GM12878 (cell line): ENCODE data around the gene DIP2B. TPM values are rescaled to one million over a fixed set of nuclear protein-coding genes. Genes with fewer than 3 reads are reported as not detected.

Source experiments
- ATF7 ChIP-seq: fragments of 450-650 bp; IDR thresholded peaks from 2 replicates; pipeline ENCODE4 v1.6.1; 2016; ENCODE audit warnings: low read depth, mild to moderate bottlenecking
- BMI1 ChIP-seq: fragments of 450-650 bp; IDR thresholded peaks from 2 replicates; pipeline ENCODE4 v1.6.1; 2016; ENCODE audit warnings: mild to moderate bottlenecking, moderate library complexity, borderline replicate concordance
- CEBPB ChIP-seq, 2 experiments: fragments of 150-350 bp in 1 of 2; IDR thresholded peaks; 2 replicates each; pipeline ENCODE4 v1.6.1; 2012 to 2014; ENCODE audit warnings: low read depth in 2 of 2, low read length in 2 of 2, borderline replicate concordance in 1 of 2, inconsistent platforms in 1 of 2
- EZH2 ChIP-seq: IDR thresholded peaks from 2 replicates; pipeline ENCODE4 v1.6.1; 2012; ENCODE audit warnings: low read depth, mild to moderate bottlenecking, control low read depth, inconsistent platforms, low read length, borderline replicate concordance; ENCODE audit not compliant: control insufficient read depth
- FOXM1 ChIP-seq: IDR thresholded peaks from 2 replicates; pipeline ENCODE4 v1.6.1; 2012; ENCODE audit warnings: low read depth, mild to moderate bottlenecking, inconsistent platforms, low read length, moderate library complexity
- IKZF1 ChIP-seq: fragments of 450-650 bp; conservative IDR thresholded peaks from 2 replicates; pipeline ENCODE4 v1.6.1; 2017; ENCODE audit warnings: antibody characterized with exemption, mild to moderate bottlenecking
- KLF5 ChIP-seq: fragments of 450-650 bp; IDR thresholded peaks from 2 replicates; pipeline ENCODE4 v1.6.1; 2014; ENCODE audit warnings: mild to moderate bottlenecking; ENCODE audit not compliant: partially characterized antibody
- NFIC ChIP-seq: IDR thresholded peaks from 2 replicates; pipeline ENCODE4 v1.6.1; 2012; ENCODE audit warnings: low read depth, mild to moderate bottlenecking, inconsistent platforms, low read length, moderate library complexity
- POLR2A ChIP-seq: IDR thresholded peaks from 2 replicates; pipeline ENCODE4 v1.6.1; 2011; ENCODE audit warnings: low read depth, mild to moderate bottlenecking, low read length
- POU2F2 ChIP-seq: IDR thresholded peaks from 3 replicates; pipeline ENCODE4 v1.6.1; 2011; ENCODE audit warnings: low read depth, mild to moderate bottlenecking, low read length, borderline replicate concordance
- RAD21 ChIP-seq: IDR thresholded peaks from 2 replicates; pipeline ENCODE4 v1.6.1; 2011; ENCODE audit warnings: mild to moderate bottlenecking, low read depth, low read length, moderate library complexity; ENCODE audit not compliant: insufficient read depth
- SMARCA5 ChIP-seq: fragments of 450-650 bp; IDR thresholded peaks from 2 replicates; pipeline ENCODE4 v1.6.1; 2017; ENCODE audit warnings: mild to moderate bottlenecking
- TCF3 ChIP-seq: IDR thresholded peaks from 2 replicates; pipeline ENCODE4 v1.6.1; 2012; ENCODE audit warnings: low read depth, mild to moderate bottlenecking, low read length, borderline replicate concordance; ENCODE audit not compliant: insufficient read depth
- WRNIP1 ChIP-seq: IDR thresholded peaks from 2 replicates; pipeline ENCODE4 v1.6.1; 2011; ENCODE audit warnings: low read depth, low read length, improper control_type of control experiment, borderline replicate concordance
- ZBED1 ChIP-seq: IDR thresholded peaks from 2 replicates; pipeline ENCODE4 v1.6.1; 2016; ENCODE audit warnings: borderline replicate concordance
- polyA plus RNA-seq, 11 experiments: library from polyadenylated mRNA; depleted of rRNA in 4 of 11; unstranded in 6 of 11; stranded (reverse) in 5 of 11; fragments of >200 nt; fragmentation: Nextera tagmentation in 4 of 11; fragmentation: Illumina TruSeq in 1 of 11; extraction: Ambion mirVana in 4 of 11; extraction: Trizol in 1 of 11; gene quantifications; 1 replicate in 1 of 11; 2 replicates in 10 of 11; pipeline versions ENCODE4 v1.2.1 to v1.2.3, GENCODE V29; 2011 to 2016; ENCODE audit warnings: inconsistent platforms in 2 of 11, missing spikeins in 2 of 11, low read depth in 1 of 11
- total RNA-seq, 4 experiments: library from RNA; depleted of rRNA in 3 of 4; stranded (reverse); fragments of >200 nt in 3 of 4; fragmentation: Illumina TruSeq in 1 of 4; extraction: Trizol in 1 of 4; gene quantifications; 2 replicates each; pipeline versions ENCODE4 v1.2.1 to v1.2.3, GENCODE V29; 2013 to 2021
- TF ChIP-seq, protein P1 (sequence below): IDR thresholded peaks from 2 replicates; pipeline ENCODE4 v1.6.1; 2012; ENCODE audit warnings: low read depth, low read length, improper control_type of control experiment
- TF ChIP-seq, protein P2 (sequence below): fragments of 450-650 bp; IDR thresholded peaks from 2 replicates; pipeline ENCODE4 v1.6.1; 2016; ENCODE audit warnings: mild to moderate bottlenecking
- TF ChIP-seq, protein P3 (sequence below): IDR thresholded peaks from 2 replicates; pipeline ENCODE4 v1.6.1; 2012; ENCODE audit warnings: low read length, inconsistent platforms
- TF ChIP-seq, protein P4 (sequence below): fragments of 450-650 bp; IDR thresholded peaks from 2 replicates; pipeline ENCODE4 v1.6.1; 2017; ENCODE audit warnings: antibody characterized with exemption, mild to moderate bottlenecking, moderate library complexity
- TF ChIP-seq, protein P5 (sequence below): fragments of 150-350 bp; IDR thresholded peaks from 2 replicates; pipeline ENCODE4 v1.6.1; 2014; ENCODE audit warnings: mild to moderate bottlenecking, low read depth, low read length

The DIP2B gene
- total and polyA plus RNA-seq, 10 of the 15 experiments (the other 5 are each of a cell fraction or from before 2014, with no cell fraction given): 4.5 to 30.0 (median 18.6) TPM

DNA sequence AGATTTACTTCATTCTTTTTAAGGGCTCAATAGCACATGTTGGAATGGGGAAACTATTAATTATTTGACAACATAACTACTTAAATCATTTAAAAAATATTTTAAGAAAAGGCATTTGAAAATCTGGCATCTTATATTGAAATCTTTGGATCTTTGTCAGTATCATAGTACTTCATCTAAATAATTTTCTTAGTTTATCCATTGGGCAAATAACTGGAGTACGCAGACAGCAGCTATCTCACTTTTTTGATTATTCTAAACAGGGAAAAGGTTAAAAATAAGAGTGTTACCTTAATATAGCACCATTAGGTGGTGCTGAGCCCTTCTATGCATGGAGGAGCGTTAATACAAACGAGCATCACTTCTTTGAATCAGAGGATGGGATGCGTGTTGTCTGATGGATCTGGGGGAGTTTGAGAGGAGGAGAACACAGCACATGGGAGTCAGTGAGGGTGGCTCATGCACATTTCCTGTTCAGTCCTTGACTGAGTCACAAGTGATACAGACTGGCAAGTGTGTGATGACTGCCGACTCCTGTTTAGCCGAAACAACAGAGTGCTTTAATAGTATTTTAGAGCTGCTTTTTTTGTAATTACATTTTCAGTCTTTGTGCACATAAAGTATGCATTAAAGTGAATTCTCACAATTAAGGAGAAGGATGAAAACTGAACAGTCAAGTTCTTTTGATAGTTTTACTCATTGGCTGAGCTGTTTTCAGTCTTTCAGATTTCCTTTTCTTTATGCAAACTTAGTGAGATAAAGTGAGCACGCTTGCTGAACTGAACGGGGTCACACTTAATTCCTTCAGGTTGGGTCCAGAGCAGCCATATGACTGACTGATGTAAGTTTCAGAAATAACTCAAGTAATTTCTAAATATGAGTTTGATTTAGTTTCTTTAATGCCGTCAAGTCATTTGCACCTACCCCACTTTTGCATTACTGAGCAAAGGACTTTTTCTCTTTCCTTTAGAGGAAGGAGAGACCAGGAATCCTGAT, 92.7 kb downstream of the DIP2B start (continued):
- TF ChIP-seq, protein P1, sequence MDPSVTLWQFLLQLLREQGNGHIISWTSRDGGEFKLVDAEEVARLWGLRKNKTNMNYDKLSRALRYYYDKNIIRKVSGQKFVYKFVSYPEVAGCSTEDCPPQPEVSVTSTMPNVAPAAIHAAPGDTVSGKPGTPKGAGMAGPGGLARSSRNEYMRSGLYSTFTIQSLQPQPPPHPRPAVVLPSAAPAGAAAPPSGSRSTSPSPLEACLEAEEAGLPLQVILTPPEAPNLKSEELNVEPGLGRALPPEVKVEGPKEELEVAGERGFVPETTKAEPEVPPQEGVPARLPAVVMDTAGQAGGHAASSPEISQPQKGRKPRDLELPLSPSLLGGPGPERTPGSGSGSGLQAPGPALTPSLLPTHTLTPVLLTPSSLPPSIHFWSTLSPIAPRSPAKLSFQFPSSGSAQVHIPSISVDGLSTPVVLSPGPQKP: no peak
- TF ChIP-seq, protein P2, sequence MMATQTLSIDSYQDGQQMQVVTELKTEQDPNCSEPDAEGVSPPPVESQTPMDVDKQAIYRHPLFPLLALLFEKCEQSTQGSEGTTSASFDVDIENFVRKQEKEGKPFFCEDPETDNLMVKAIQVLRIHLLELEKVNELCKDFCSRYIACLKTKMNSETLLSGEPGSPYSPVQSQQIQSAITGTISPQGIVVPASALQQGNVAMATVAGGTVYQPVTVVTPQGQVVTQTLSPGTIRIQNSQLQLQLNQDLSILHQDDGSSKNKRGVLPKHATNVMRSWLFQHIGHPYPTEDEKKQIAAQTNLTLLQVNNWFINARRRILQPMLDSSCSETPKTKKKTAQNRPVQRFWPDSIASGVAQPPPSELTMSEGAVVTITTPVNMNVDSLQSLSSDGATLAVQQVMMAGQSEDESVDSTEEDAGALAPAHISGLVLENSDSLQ: no peak
- TF ChIP-seq KLF5 (no peak), TCF3 (no peak), NFIC (peak; percentile 67; the same call in 1 of the 2 replicates), ATF7 (no peak), POLR2A (peak; percentile 62), EZH2 (no peak), CEBPB (IDR thresholded peaks at IDR 0.05; ENCODE audit: borderline replicate concordance in 1 of 2, low read depth in 2 of 2, low read length in 2 of 2) (no peak), IKZF1 (no peak), SMARCA5 (no peak), BMI1 (no peak), RAD21 (0 out of 2 replicates have a peak, but pooled peaks have one; percentile 14), WRNIP1 (no peak), POU2F2 (0 out of 3 replicates have a peak, but pooled peaks have one; percentile 29), FOXM1 (peak; percentile 53; the same call in 1 of the 2 replicates), ZBED1 (no peak)
- TF ChIP-seq, protein P3, sequence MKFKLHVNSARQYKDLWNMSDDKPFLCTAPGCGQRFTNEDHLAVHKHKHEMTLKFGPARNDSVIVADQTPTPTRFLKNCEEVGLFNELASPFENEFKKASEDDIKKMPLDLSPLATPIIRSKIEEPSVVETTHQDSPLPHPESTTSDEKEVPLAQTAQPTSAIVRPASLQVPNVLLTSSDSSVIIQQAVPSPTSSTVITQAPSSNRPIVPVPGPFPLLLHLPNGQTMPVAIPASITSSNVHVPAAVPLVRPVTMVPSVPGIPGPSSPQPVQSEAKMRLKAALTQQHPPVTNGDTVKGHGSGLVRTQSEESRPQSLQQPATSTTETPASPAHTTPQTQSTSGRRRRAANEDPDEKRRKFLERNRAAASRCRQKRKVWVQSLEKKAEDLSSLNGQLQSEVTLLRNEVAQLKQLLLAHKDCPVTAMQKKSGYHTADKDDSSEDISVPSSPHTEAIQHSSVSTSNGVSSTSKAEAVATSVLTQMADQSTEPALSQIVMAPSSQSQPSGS: 0 out of 2 replicates have a peak, but pooled peaks have one; percentile 47
- TF ChIP-seq, protein P4, sequence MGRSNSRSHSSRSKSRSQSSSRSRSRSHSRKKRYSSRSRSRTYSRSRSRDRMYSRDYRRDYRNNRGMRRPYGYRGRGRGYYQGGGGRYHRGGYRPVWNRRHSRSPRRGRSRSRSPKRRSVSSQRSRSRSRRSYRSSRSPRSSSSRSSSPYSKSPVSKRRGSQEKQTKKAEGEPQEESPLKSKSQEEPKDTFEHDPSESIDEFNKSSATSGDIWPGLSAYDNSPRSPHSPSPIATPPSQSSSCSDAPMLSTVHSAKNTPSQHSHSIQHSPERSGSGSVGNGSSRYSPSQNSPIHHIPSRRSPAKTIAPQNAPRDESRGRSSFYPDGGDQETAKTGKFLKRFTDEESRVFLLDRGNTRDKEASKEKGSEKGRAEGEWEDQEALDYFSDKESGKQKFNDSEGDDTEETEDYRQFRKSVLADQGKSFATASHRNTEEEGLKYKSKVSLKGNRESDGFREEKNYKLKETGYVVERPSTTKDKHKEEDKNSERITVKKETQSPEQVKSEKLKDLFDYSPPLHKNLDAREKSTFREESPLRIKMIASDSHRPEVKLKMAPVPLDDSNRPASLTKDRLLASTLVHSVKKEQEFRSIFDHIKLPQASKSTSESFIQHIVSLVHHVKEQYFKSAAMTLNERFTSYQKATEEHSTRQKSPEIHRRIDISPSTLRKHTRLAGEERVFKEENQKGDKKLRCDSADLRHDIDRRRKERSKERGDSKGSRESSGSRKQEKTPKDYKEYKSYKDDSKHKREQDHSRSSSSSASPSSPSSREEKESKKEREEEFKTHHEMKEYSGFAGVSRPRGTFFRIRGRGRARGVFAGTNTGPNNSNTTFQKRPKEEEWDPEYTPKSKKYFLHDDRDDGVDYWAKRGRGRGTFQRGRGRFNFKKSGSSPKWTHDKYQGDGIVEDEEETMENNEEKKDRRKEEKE: no peak
- TF ChIP-seq, protein P5, sequence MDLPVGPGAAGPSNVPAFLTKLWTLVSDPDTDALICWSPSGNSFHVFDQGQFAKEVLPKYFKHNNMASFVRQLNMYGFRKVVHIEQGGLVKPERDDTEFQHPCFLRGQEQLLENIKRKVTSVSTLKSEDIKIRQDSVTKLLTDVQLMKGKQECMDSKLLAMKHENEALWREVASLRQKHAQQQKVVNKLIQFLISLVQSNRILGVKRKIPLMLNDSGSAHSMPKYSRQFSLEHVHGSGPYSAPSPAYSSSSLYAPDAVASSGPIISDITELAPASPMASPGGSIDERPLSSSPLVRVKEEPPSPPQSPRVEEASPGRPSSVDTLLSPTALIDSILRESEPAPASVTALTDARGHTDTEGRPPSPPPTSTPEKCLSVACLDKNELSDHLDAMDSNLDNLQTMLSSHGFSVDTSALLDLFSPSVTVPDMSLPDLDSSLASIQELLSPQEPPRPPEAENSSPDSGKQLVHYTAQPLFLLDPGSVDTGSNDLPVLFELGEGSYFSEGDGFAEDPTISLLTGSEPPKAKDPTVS: no peak
